K562 (cell line): ENCODE measurements around the gene HOXD9. TPM values are rescaled to one million over a fixed set of nuclear protein-coding genes. Genes with fewer than 3 reads are reported as not detected.

Experiments used
- ATAC-seq: fragments of 200-7000 bp; cut with Tn5 transposase; 3 replicates; pipeline ENCODE4 v1.9.1; 2020; ENCODE audit warnings: moderate library complexity
- BruUV-seq: library from RNA; stranded (reverse); fragments of 400-500 nt; replicated peaks from 2 replicates; lab custom pipeline; 2021; lab: Mats Ljungman, UMichigan
- CTCF ChIA-PET: fragments of 300-600 bp; formaldehyde crosslinking; extraction: SDS; loops from one replicate; lab custom pipeline; 2021; ENCODE audit warnings: low intra/inter-chr PET ratio; lab: Yijun Ruan, JAX
- POLR2A ChIA-PET: fragments of 300-600, 350-650 bp; sonication (Branson Sonifier 250); formaldehyde crosslinking; extraction: SDS; loops from one replicate; lab custom pipeline; 2021; ENCODE audit warnings: antibody characterized with exemption, inconsistent platforms; lab: Yijun Ruan, JAX
- DNase-seq, 4 experiments: peaks; one replicate each; pipeline versions ENCODE4 v3.0.0 to v3.0.0-alpha.2; 2011 to 2018; ENCODE audit warnings: low spot score in 3 of 4, mixed read lengths in 3 of 4; ENCODE audit errors: extremely low read depth in 1 of 4
- FAIRE-seq: peaks from 2 replicates; lab custom pipeline; 2011; peaks lifted over from hg19 to GRCh38; lab: Jason Lieb, UNC
- H2AFZ ChIP-seq: 2 replicates; pipeline ENCODE4 v1.6.0; 2011; ENCODE audit warnings: low read depth, low read length, control low read depth, inconsistent platforms
- H3K27ac ChIP-seq: fragments of 200-600 bp; 3 replicates; pipeline ENCODE4 v1.8.0; 2011; ENCODE audit warnings: low read depth, mild to moderate bottlenecking, control low read depth, inconsistent platforms, low read length, moderate library complexity, mixed read lengths; ENCODE audit errors: extremely low read depth
- H3K27me3 ChIP-seq, 2 experiments: fragments of 300-600 bp in 1 of 2; 2 replicates in 1 of 2; 3 replicates in 1 of 2; pipeline versions ENCODE4 v1.6.0 to v1.8.0; 2011; ENCODE audit warnings: inconsistent platforms in 2 of 2, low read length in 2 of 2, mild to moderate bottlenecking in 1 of 2, mixed read lengths in 1 of 2, moderate library complexity in 1 of 2; ENCODE audit not compliant: control insufficient read depth in 2 of 2, insufficient read depth in 2 of 2
- H3K36me3 ChIP-seq: fragments of 300-600 bp; 3 replicates; pipeline ENCODE4 v1.8.0; 2011; ENCODE audit warnings: mild to moderate bottlenecking, low read length, inconsistent platforms; ENCODE audit not compliant: control insufficient read depth, insufficient read depth
- H3K4me1 ChIP-seq, 2 experiments: fragments of 200-600 bp in 1 of 2; replicated peaks in 1 of 2; 2 replicates in 1 of 2; 3 replicates in 1 of 2; pipeline versions ENCODE4 v1.5.1 to v1.8.0; 2011; ENCODE audit warnings: inconsistent platforms in 2 of 2, low read length in 2 of 2, mild to moderate bottlenecking in 1 of 2, mixed read lengths in 1 of 2, moderate library complexity in 1 of 2; ENCODE audit not compliant: control insufficient read depth in 2 of 2, insufficient read depth in 2 of 2
- H3K4me2 ChIP-seq: 2 replicates; pipeline ENCODE4 v1.6.1; 2011; ENCODE audit warnings: low read length, control low read depth, inconsistent platforms, mixed read lengths; ENCODE audit not compliant: insufficient read depth
- H3K4me3 ChIP-seq: fragments of 200-600 bp; sonication (generic), shearing (Covaris generic); 2 replicates; pipeline ENCODE4 v1.5.1; 2016; ENCODE audit warnings: control low read depth, inconsistent platforms
- H3K79me2 ChIP-seq: fragments of 200-600 bp; 3 replicates; pipeline ENCODE4 v1.8.0; 2011; ENCODE audit warnings: low read length, inconsistent platforms; ENCODE audit not compliant: control insufficient read depth, insufficient read depth
- H3K9ac ChIP-seq, 2 experiments: 2 replicates each; pipeline versions ENCODE4 v1.6.0 to v1.6.1; 2011; ENCODE audit warnings: low read depth in 2 of 2, low read length in 2 of 2, control low read depth in 1 of 2, inconsistent platforms in 1 of 2, mild to moderate bottlenecking in 1 of 2, mixed read lengths in 1 of 2; ENCODE audit not compliant: insufficient read depth in 1 of 2
- H3K9me1 ChIP-seq: one replicate; pipeline ENCODE4 v1.6.0; 2011; ENCODE audit warnings: inconsistent platforms, mild to moderate bottlenecking, low read length, moderate library complexity; ENCODE audit not compliant: control insufficient read depth, insufficient read depth
- H3K9me3 ChIP-seq: replicated peaks from 2 replicates; pipeline ENCODE4 v1.5.1; 2011; ENCODE audit warnings: low read depth, low read length, inconsistent platforms; ENCODE audit not compliant: control insufficient read depth, insufficient read depth
- H4K20me1 ChIP-seq: replicated peaks from 2 replicates; pipeline ENCODE4 v1.6.1; 2011; ENCODE audit warnings: low read length, inconsistent platforms, mixed read lengths; ENCODE audit not compliant: control insufficient read depth, insufficient read depth
- FUS ChIP-seq: fragments of 200-400 bp; formaldehyde crosslinking; optimal IDR thresholded peaks from 2 replicates; pipeline ENCODE3; 2017; ENCODE audit warnings: low read depth, low read length
- GATA2 ChIP-seq: sonication (generic); formaldehyde crosslinking; IDR thresholded peaks from 2 replicates; pipeline ENCODE4 v1.4.0; 2020; ENCODE audit warnings: mild to moderate bottlenecking, missing genetic modification reagents
- HMGN3 ChIP-seq: IDR thresholded peaks from 2 replicates; pipeline ENCODE4 v1.6.1; 2011; ENCODE audit warnings: borderline replicate concordance, low read depth, mild to moderate bottlenecking, mixed read lengths, low read length; ENCODE audit not compliant: insufficient read length; ENCODE audit errors: extremely low read depth
- MAFK ChIP-seq: IDR thresholded peaks from 2 replicates; pipeline ENCODE4 v1.6.1; 2011; ENCODE audit warnings: low read length, improper control_type of control experiment
- NCOA2 ChIP-seq, 2 experiments: fragments of 450-650 bp; IDR thresholded peaks; 2 replicates each; pipeline ENCODE4 v1.6.1; 2018; ENCODE audit warnings: mild to moderate bottlenecking in 2 of 2, moderate library complexity in 1 of 2; ENCODE audit not compliant: partially characterized antibody in 2 of 2
- NELFE ChIP-seq: IDR thresholded peaks from 2 replicates; pipeline ENCODE4 v1.6.1; 2011; ENCODE audit warnings: mild to moderate bottlenecking; ENCODE audit not compliant: insufficient read depth, insufficient read length
- SMARCA4 ChIP-seq: fragments of 450-650 bp; IDR thresholded peaks from 2 replicates; pipeline ENCODE4 v1.6.1; 2016
- TOE1 ChIP-seq, 2 experiments: fragments of 450-650 bp in 1 of 2; sonication (generic) in 1 of 2; formaldehyde crosslinking in 1 of 2; IDR thresholded peaks; 2 replicates each; pipeline versions ENCODE4 v1.7.1 to v1.8.0; 2016 to 2022; ENCODE audit warnings: borderline replicate concordance in 2 of 2, mild to moderate bottlenecking in 2 of 2, antibody characterized with exemption in 1 of 2, inconsistent platforms in 1 of 2, low read depth in 1 of 2, missing genetic modification reagents in 1 of 2, moderate library complexity in 1 of 2
- ZNF436 ChIP-seq: fragments of 250-450, 450-650 bp; sonication (Bioruptor Pico); formaldehyde crosslinking; IDR thresholded peaks from 2 replicates; pipeline ENCODE4 v1.7.0; 2020; ENCODE audit warnings: mild to moderate bottlenecking
- WGBS: fragments of 100-300 bp; shearing (Covaris generic); methylation state at CpG from one replicate; pipeline ENCODE4 v1.1.6; 2016; ENCODE audit warnings: low coverage, mixed read lengths; ENCODE audit not compliant: insufficient coverage; ENCODE audit errors: missing lambda C conversion rate; 5-methylcytosine and 5-hydroxymethylcytosine counted together
- in situ Hi-C: fragments of 300-500 bp; cut with MboI; formaldehyde crosslinking; loops from 4 replicates; pipeline ENCODE4 v1.15.0; 2018; ENCODE audit warnings: inconsistent platforms, mixed read lengths
- intact Hi-C: fragments of 100-400 bp; cut with micrococcal nuclease; formaldehyde crosslinking; loops from 2 replicates; pipeline ENCODE4 v1.14.2; 2022
- polyA plus RNA-seq, 8 experiments: library from polyadenylated mRNA; depleted of rRNA in 4 of 8; stranded (reverse) in 5 of 8; unstranded in 3 of 8; fragments of >200 nt; fragmentation: Nextera tagmentation in 2 of 8; fragmentation: Illumina TruSeq in 1 of 8; extraction: Ambion mirVana in 2 of 8; extraction: Trizol in 1 of 8; gene quantifications; 2 replicates each; pipeline versions ENCODE4 v1.2.1 to v1.2.3, GENCODE V29; 2011 to 2014; ENCODE audit warnings: inconsistent platforms in 1 of 8, missing spikeins in 1 of 8
- total RNA-seq, 7 experiments: library from RNA; depleted of rRNA in 6 of 7; stranded (reverse); fragments of >200 nt in 6 of 7; fragmentation: Illumina TruSeq in 2 of 7; extraction: Trizol in 2 of 7; gene quantifications; 2 replicates each; pipeline versions ENCODE4 v1.2.1 to v1.2.3, GENCODE V29; 2011 to 2021; ENCODE audit warnings: low replicate concordance in 1 of 7
- TF ChIP-seq, protein P1 (sequence below): sonication (generic); formaldehyde crosslinking; IDR thresholded peaks from 2 replicates; pipeline ENCODE4 v1.8.0; 2022; ENCODE audit warnings: missing genetic modification reagents, mild to moderate bottlenecking, borderline replicate concordance
- TF ChIP-seq, protein P2 (sequence below): fragments of 250-450 bp; sonication (Bioruptor Pico); IDR thresholded peaks from 2 replicates; pipeline ENCODE4 v1.4.0; 2020; ENCODE audit warnings: mild to moderate bottlenecking, moderate library complexity, borderline replicate concordance
- TF ChIP-seq, protein P3 (sequence below): fragments of 450-650 bp; conservative IDR thresholded peaks from 2 replicates; pipeline ENCODE4 v1.6.1; 2016; ENCODE audit warnings: missing genetic modification characterization, low read depth, mild to moderate bottlenecking, missing compliant biosample characterization, moderate library complexity

Gene HOXD9
- total and polyA plus RNA-seq, 9 of the 15 experiments (the other 6 are each of a cell fraction or from before 2014, with no cell fraction given): not detected

GRCh38 chr2:176111846-176112374, 10.6 kb upstream of the HOXD9 start (continued):
- TF ChIP-seq, protein P1, sequence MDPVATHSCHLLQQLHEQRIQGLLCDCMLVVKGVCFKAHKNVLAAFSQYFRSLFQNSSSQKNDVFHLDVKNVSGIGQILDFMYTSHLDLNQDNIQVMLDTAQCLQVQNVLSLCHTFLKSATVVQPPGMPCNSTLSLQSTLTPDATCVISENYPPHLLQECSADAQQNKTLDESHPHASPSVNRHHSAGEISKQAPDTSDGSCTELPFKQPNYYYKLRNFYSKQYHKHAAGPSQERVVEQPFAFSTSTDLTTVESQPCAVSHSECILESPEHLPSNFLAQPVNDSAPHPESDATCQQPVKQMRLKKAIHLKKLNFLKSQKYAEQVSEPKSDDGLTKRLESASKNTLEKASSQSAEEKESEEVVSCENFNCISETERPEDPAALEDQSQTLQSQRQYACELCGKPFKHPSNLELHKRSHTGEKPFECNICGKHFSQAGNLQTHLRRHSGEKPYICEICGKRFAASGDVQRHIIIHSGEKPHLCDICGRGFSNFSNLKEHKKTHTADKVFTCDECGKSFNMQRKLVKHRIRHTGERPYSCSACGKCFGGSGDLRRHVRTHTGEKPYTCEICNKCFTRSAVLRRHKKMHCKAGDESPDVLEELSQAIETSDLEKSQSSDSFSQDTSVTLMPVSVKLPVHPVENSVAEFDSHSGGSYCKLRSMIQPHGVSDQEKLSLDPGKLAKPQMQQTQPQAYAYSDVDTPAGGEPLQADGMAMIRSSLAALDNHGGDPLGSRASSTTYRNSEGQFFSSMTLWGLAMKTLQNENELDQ (CRISPR knock-in tag): no peak
- TF ChIP-seq MAFK (no peak), GATA2 (CRISPR knock-in tag) (no peak), HMGN3 (no peak)

DNA sequence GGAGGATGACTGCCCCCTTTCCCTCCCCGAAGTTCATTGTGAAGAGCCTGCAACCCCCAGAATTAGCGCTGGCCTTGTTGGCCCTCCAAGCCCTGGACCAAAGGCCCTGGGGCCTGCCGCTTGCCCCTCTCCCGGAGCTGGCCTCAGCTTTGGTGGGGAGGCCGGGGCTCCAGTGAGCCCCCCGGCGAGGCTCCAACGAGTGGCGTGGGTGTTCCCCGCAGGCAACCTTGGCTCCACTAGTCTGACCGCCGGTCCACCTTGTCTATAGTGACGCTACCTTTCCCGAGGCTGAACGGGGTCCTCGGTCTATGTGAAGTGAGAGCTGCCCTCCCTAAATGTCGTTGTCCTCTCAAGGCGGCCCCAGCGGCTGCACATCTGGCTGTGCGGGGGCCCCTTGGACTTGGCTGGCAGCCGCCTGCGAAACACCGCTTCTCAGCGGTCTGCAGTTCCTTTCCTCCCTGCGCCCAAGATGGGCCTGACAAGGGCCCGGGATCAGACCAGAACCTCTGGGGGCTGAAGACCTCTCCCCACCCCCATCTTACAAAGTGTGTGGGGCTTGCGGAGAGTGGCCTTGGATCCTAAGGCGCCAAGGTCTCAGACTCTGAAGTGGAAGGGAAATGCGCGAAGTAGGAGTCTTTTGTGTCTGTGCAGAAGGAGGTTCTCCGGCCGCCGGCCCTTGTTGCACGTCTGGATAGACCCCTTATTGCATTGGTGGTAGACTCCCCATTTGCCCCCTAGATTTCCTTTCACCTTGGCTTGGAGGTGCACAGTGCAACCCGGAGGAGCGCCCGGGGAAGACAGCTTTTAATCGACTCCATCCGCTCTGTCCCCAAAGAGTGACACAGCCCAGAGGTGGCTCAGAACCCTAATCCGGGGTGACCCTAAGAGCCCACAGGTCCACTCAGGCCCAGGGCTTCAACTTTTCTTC, 9.9 kb upstream of the HOXD9 start:
- no peak for DNase-seq
- Histone ChIP-seq H3K4me2 (no peak overlapping the region), H3K9ac (no peak overlapping the region), H3K4me1 (peaks cover 0 to 22% of the 10 kb centered on the region in 2 experiments; a peak in 1 of 5 replicates), H3K27ac (no peak overlapping the region), H2AFZ (no peak overlapping the region), H3K79me2 (no peaks in the 10 kb centered on the region), H3K36me3 (no peaks in the 10 kb centered on the region), H3K4me3 (no peak overlapping the region), H4K20me1 (no peaks in the 10 kb centered on the region), H3K9me3 (no peaks in the 10 kb centered on the region), H3K27me3 (peaks cover 60 to 64% of the 10 kb centered on the region in 2 experiments), H3K9me1 (no peaks in the 10 kb centered on the region)
- WGBS: 6% methylated on average over 39 of the region's 40 CpGs
- intact Hi-C loops (no loop called here), in situ Hi-C loops (no loop called here)
- ChIA-PET POLR2A (no interaction called here), CTCF (interaction anchor here (0.5 kb wide), 1 partner anchor 347 kb away, joined by 3 read pairs; no protein-coding TSS in a partner anchor)
- ATAC-seq: no peak
- no TSS peak for BruUV-seq
- FAIRE-seq: no peak
- TF ChIP-seq, protein P2, sequence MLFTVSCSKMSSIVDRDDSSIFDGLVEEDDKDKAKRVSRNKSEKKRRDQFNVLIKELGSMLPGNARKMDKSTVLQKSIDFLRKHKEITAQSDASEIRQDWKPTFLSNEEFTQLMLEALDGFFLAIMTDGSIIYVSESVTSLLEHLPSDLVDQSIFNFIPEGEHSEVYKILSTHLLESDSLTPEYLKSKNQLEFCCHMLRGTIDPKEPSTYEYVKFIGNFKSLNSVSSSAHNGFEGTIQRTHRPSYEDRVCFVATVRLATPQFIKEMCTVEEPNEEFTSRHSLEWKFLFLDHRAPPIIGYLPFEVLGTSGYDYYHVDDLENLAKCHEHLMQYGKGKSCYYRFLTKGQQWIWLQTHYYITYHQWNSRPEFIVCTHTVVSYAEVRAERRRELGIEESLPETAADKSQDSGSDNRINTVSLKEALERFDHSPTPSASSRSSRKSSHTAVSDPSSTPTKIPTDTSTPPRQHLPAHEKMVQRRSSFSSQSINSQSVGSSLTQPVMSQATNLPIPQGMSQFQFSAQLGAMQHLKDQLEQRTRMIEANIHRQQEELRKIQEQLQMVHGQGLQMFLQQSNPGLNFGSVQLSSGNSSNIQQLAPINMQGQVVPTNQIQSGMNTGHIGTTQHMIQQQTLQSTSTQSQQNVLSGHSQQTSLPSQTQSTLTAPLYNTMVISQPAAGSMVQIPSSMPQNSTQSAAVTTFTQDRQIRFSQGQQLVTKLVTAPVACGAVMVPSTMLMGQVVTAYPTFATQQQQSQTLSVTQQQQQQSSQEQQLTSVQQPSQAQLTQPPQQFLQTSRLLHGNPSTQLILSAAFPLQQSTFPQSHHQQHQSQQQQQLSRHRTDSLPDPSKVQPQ (CRISPR knock-in tag): no peak
- no peak for TF ChIP-seq TOE1 (IDR thresholded peaks at IDR 0.05; ENCODE audit: borderline replicate concordance)
- no peak for TF ChIP-seq TOE1 (CRISPR knock-in tag; IDR thresholded peaks at IDR 0.05; ENCODE audit: borderline replicate concordance, low read depth)
- TF ChIP-seq FUS: no peak
- TF ChIP-seq NCOA2 (IDR thresholded peaks at IDR 0.05; ENCODE audit: partially characterized antibody in 2 of 2): no peak
- no peak for TF ChIP-seq SMARCA4
- TF ChIP-seq NELFE: no peak
- TF ChIP-seq, protein P3, sequence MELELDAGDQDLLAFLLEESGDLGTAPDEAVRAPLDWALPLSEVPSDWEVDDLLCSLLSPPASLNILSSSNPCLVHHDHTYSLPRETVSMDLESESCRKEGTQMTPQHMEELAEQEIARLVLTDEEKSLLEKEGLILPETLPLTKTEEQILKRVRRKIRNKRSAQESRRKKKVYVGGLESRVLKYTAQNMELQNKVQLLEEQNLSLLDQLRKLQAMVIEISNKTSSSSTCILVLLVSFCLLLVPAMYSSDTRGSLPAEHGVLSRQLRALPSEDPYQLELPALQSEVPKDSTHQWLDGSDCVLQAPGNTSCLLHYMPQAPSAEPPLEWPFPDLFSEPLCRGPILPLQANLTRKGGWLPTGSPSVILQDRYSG (tag): no peak
- TF ChIP-seq ZNF436 (CRISPR knock-in tag): no peak
